Measurements from ENCODE around the gene SLC38A1.
"Not testable (repeated sequence)": the region's sequence is repeated elsewhere in the genome, so short reads cannot be mapped to it uniquely, and the experiment has no call there.

SLC38A1 gene

GRCh38 chr12:46263140-46264016, 5.5 kb downstream of the SLC38A1 start:
- no peak for DNase-seq

- DNase-seq = no peak
Measured at GRCh38 chr12:46261646-46262045, 7.2 kb downstream of the SLC38A1 start.

GRCh38 chr12:46260913-46261476, 7.8 kb downstream of the SLC38A1 start:
- DNase-seq = no peak

- no peak for DNase-seq
Measured at GRCh38 chr12:46260124-46260912, 8.5 kb downstream of the SLC38A1 start.

GRCh38 chr12:46259713-46260112, 9.1 kb downstream of the SLC38A1 start:
- DNase-seq = no peak

- DNase-seq = no peak
Measured at GRCh38 chr12:46259071-46259470, 9.8 kb downstream of the SLC38A1 start.

GRCh38 chr12:46258129-46258528, 10.7 kb downstream of the SLC38A1 start:
- DNase-seq = no peak

- DNase-seq = no peak
Measured at GRCh38 chr12:46256942-46257341, 11.9 kb downstream of the SLC38A1 start.

- DNase-seq = no peak
Measured at GRCh38 chr12:46253544-46254162, 15.2 kb downstream of the SLC38A1 start.

- DNase-seq = not testable (repeated sequence)
Measured at GRCh38 chr12:46251994-46252393, 16.8 kb downstream of the SLC38A1 start.

GRCh38 chr12:46249960-46250359, 18.9 kb downstream of the SLC38A1 start:
- not testable (repeated sequence) for DNase-seq

- DNase-seq = no peak
Measured at GRCh38 chr12:46246021-46246700, 22.7 kb downstream of the SLC38A1 start.

- no peak for DNase-seq
Measured at GRCh38 chr12:46244997-46245396, 23.8 kb downstream of the SLC38A1 start.

- DNase-seq = no peak
Measured at GRCh38 chr12:46244273-46244915, 24.4 kb downstream of the SLC38A1 start.

GRCh38 chr12:46242569-46242968, 26.3 kb downstream of the SLC38A1 start:
- no peak for DNase-seq

GRCh38 chr12:46240436-46240835, 28.4 kb downstream of the SLC38A1 start:
- no peak for DNase-seq

GRCh38 chr12:46238821-46239220, 30.0 kb downstream of the SLC38A1 start:
- no peak for DNase-seq

GRCh38 chr12:46237371-46238045, 31.3 kb downstream of the SLC38A1 start:
- DNase-seq = no peak

GRCh38 chr12:46234000-46234399, 34.8 kb downstream of the SLC38A1 start:
- no peak for DNase-seq

- peak; percentile 70 for DNase-seq
Measured at GRCh38 chr12:46233423-46233822, 35.4 kb downstream of the SLC38A1 start.

GRCh38 chr12:46230983-46231382, 37.9 kb downstream of the SLC38A1 start:
- no peak for DNase-seq
